ENCODE data around the gene PDCD1LG2. TPM values are rescaled to one million over a fixed set of nuclear protein-coding genes. Genes with fewer than 3 reads are reported as not detected.
A peak's percentile ranks its signal among the peaks of the same experiment; 100 is the strongest.
"Not testable (repeated sequence)": the region's sequence is repeated elsewhere in the genome, so short reads cannot be mapped to it uniquely, and the experiment has no call there.

PDCD1LG2 gene
- total RNA-seq = 1 to 10 TPM in 3 of 4 donors, under 1 TPM in 1; 0.78 to 2.6 (median 1.6) TPM

DNA sequence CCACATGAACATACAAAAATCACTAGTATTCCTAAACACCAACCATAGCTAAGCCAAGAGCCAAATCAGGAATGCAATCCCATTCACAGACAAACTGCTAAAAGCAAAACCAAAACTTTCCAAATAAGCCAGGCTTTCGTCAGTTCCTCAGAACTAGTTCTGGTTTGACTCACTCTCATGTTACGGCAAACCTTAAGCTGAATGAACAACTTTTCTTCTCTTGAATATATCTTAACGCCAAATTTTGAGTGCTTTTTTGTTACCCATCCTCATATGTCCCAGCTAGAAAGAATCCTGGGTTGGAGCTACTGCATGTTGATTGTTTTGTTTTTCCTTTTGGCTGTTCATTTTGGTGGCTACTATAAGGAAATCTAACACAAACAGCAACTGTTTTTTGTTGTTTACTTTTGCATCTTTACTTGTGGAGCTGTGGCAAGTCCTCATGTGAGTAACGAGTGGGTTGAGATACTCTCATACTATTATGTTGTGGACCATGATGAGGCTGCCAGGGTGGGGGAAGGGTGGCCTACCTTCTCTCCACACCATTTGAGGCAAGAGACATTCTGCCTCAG, at the start of gene PDCD1LG2:
Gene PDCD1LG2, plus strand, starts transcription at position 172 of the 572 bp plus-strand sequence. CDS start 12,016 bp downstream, outside the sequence.
- TF ChIP-seq, protein P1, sequence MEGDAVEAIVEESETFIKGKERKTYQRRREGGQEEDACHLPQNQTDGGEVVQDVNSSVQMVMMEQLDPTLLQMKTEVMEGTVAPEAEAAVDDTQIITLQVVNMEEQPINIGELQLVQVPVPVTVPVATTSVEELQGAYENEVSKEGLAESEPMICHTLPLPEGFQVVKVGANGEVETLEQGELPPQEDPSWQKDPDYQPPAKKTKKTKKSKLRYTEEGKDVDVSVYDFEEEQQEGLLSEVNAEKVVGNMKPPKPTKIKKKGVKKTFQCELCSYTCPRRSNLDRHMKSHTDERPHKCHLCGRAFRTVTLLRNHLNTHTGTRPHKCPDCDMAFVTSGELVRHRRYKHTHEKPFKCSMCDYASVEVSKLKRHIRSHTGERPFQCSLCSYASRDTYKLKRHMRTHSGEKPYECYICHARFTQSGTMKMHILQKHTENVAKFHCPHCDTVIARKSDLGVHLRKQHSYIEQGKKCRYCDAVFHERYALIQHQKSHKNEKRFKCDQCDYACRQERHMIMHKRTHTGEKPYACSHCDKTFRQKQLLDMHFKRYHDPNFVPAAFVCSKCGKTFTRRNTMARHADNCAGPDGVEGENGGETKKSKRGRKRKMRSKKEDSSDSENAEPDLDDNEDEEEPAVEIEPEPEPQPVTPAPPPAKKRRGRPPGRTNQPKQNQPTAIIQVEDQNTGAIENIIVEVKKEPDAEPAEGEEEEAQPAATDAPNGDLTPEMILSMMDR (IDR thresholded peaks at IDR 0.05) = no peak
- no peak for TF ChIP-seq POLR2A (IDR thresholded peaks at IDR 0.05)
- DNase-seq = no peak
- Histone ChIP-seq H3K4me1 (peaks cover 0 to 11% of the 10 kb centered on the region in 2 donors), H3K27me3 (no peaks in the 10 kb centered on the region), H3K36me3 (no peaks in the 10 kb centered on the region), H3K9me3 (no peaks in the 10 kb centered on the region), H3K4me3 (replicated peaks in 1 of 3) (peak within 1 kb of the TSS in 1 of 3 donors; percentile 6), H3K27ac (peak within 1 kb of the TSS in 2 of 3 donors; percentile 15 to 31)
- 50 to 60% methylated on average over 4 of the region's 4 CpGs for WGBS, 2 donors
- intact Hi-C loops (cut with DNase I) = no loop called here

DNA sequence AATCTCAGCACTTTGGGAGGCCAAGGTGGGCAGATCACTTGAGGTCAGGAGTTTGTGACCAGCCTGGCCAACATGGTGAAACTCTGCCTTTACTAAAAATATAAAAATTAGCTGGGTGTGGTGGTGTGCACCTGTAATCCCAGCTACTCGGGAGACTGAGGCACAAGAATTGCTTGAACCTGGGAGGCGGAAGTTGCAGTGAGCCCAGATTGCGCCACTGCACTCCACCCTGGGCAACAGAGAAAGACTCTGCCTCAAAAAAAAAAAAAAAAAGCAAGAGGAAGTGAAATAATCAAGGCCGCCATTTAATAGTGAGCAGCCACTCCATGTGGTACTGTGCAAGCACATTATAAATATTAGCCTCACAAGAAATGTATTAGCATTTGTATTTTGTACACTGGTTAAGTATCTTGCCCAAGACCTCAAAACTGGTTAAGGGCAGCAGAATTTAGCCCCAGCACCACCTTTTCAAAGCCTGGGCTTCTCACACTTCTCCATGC, 45.5 kb upstream of the PDCD1LG2 start:
- H3K4me3 ChIP-seq (replicated peaks in 1 of 3); H3K27ac ChIP-seq; H3K27me3 ChIP-seq; intact Hi-C loops (cut with DNase I); H3K4me1 ChIP-seq; H3K36me3 ChIP-seq; DNase-seq; H3K9me3 ChIP-seq: not testable (repeated sequence)
- 90% methylated on average over 4 of the region's 4 CpGs for WGBS, 2 donors

- no peak for TF ChIP-seq POLR2A (IDR thresholded peaks at IDR 0.05)
- TF ChIP-seq, protein P1 (IDR thresholded peaks at IDR 0.05) = no peak
- Histone ChIP-seq H3K9me3 (no peaks in the 10 kb centered on the region), H3K4me1 (peaks cover 0 to 6% of the 10 kb centered on the region in 2 donors), H3K4me3 (replicated peaks in 1 of 3) (no peak overlapping the region), H3K36me3 (peaks cover 0 to 7% of the 10 kb centered on the region in 2 donors), H3K27me3 (no peaks in the 10 kb centered on the region), H3K27ac (no peak overlapping the region)
- intact Hi-C loops (cut with DNase I) = no loop called here
- DNase-seq = no peak
- WGBS, 2 donors = 83% methylated on average over 1 of the region's 1 CpG
These were observed 44.3 kb upstream of the PDCD1LG2 start for GRCh38 chr9:5466005-5466404.

DNA sequence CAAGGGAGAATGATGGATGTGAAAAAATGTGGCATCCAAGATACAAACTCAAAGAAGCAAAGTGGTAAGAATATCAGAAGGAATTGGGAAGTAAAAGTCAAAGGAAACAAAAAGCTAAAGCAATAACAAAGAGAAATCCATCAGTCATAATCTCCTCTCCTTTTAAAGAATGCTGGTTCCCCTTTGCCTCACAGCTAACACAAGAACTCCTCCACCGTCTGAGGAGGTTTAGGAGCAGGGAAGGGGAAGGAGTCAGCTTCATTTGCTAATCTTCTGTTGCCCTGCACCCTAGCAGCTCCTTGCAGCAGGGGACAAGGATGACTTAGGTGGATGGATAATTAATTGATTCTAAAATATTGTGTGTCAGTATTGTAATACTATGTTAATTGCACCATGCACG, 43.6 kb upstream of the PDCD1LG2 start:
- no peak overlapping the region for H3K27ac ChIP-seq
- peaks cover 0 to 6% of the 10 kb centered on the region in 2 donors for H3K4me1 ChIP-seq
- 82 to 86% methylated on average over 2 of the region's 2 CpGs for WGBS, 2 donors
- H3K27me3 ChIP-seq = no peaks in the 10 kb centered on the region
- H3K4me3 ChIP-seq (replicated peaks in 1 of 3) = no peak overlapping the region
- TF ChIP-seq, protein P1 (IDR thresholded peaks at IDR 0.05) = no peak
- TF ChIP-seq POLR2A (IDR thresholded peaks at IDR 0.05) = no peak
- DNase-seq = no peak
- no peaks in the 10 kb centered on the region for H3K9me3 ChIP-seq
- peaks cover 0 to 7% of the 10 kb centered on the region in 2 donors for H3K36me3 ChIP-seq
- intact Hi-C loops (cut with DNase I) = no loop called here

DNA sequence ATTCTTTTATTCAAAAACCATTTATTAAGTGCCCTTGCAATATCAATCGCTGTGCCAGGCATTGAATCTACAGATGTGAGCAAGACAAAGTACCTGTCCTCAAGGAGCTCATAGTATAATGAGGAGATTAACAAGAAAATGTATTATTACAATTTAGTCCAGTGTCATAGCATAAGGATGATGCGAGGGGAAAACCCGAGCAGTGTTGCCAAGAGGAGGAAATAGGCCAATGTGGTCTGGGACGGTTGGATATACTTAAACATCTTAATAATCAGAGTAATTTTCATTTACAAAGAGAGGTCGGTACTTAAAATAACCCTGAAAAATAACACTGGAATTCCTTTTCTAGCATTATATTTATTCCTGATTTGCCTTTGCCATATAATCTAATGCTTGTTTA, 41.5 kb upstream of the PDCD1LG2 start:
- 77 to 84% methylated on average over 5 of the region's 5 CpGs for WGBS, 2 donors
- Histone ChIP-seq H3K4me3 (replicated peaks in 1 of 3) (no peak overlapping the region), H3K36me3 (no peaks in the 10 kb centered on the region), H3K27me3 (no peaks in the 10 kb centered on the region), H3K9me3 (no peaks in the 10 kb centered on the region), H3K4me1 (peaks cover 0 to 6% of the 10 kb centered on the region in 2 donors), H3K27ac (no peak overlapping the region)
- TF ChIP-seq POLR2A (IDR thresholded peaks at IDR 0.05) = no peak
- TF ChIP-seq, protein P1 (IDR thresholded peaks at IDR 0.05) = no peak
- intact Hi-C loops (cut with DNase I) = no loop called here
- DNase-seq = no peak

All from thyroid gland (tissue), 4 donors.